H1 (cell line): Measurements from ENCODE around the gene PTPN22. TPM values are rescaled to one million over a fixed set of nuclear protein-coding genes. Genes with fewer than 3 reads are reported as not detected.
"Not testable (repeated sequence)": the region's sequence is repeated elsewhere in the genome, so short reads cannot be mapped to it uniquely, and the experiment has no call there.

ENCODE experiments used
- CTCF ChIA-PET: fragments of 300-600 bp; sonication (Branson Sonifier 250); formaldehyde crosslinking; loops from one replicate; lab custom pipeline; 2021; ENCODE audit not compliant: partially characterized antibody; lab: Charles Lee
- POLR2A ChIA-PET: fragments of 300-600 bp; sonication (Branson Sonifier 250); formaldehyde crosslinking; loops from one replicate; lab custom pipeline; 2021; ENCODE audit warnings: inconsistent platforms; ENCODE audit not compliant: partially characterized antibody; lab: Charles Lee
- DNase-seq, 2 experiments: peaks; one replicate each; pipeline versions ENCODE4 v3.0.0 to v3.0.0-alpha.2; 2010 to 2022; ENCODE audit warnings: low spot score in 2 of 2, low read depth in 1 of 2, mixed read lengths in 1 of 2
- FAIRE-seq: peaks from 2 replicates; lab custom pipeline; 2011; peaks lifted over from hg19 to GRCh38; lab: Jason Lieb, UNC
- H2AFZ ChIP-seq: 2 replicates; pipeline ENCODE4 v1.8.1; 2012; ENCODE audit warnings: low read length, inconsistent platforms
- H2AK5ac ChIP-seq: 2 replicates; pipeline ENCODE4 v1.6.1; 2013; ENCODE audit warnings: low read depth, low read length
- H2BK120ac ChIP-seq: replicated peaks from 2 replicates; pipeline ENCODE3; 2013; ENCODE audit warnings: low read depth, low read length, inconsistent platforms
- H2BK12ac ChIP-seq: 2 replicates; pipeline ENCODE4 v1.6.1; 2013; ENCODE audit warnings: low read depth, low read length
- H2BK15ac ChIP-seq: 2 replicates; pipeline ENCODE4 v1.6.1; 2013; ENCODE audit warnings: low read length
- H2BK20ac ChIP-seq: 2 replicates; pipeline ENCODE4 v1.6.1; 2013; ENCODE audit warnings: low read length
- H2BK5ac ChIP-seq: 2 replicates; pipeline ENCODE4 v1.6.1; 2013; ENCODE audit warnings: low read depth, low read length
- H3K14ac ChIP-seq: 2 replicates; pipeline ENCODE4 v1.6.1; 2013; ENCODE audit warnings: inconsistent platforms; ENCODE audit not compliant: insufficient read length
- H3K18ac ChIP-seq: 2 replicates; pipeline ENCODE4 v1.6.1; 2013; ENCODE audit warnings: low read length; ENCODE audit errors: extremely low read depth
- H3K23ac ChIP-seq: 2 replicates; pipeline ENCODE4 v1.6.1; 2013; ENCODE audit warnings: inconsistent platforms; ENCODE audit not compliant: insufficient read length
- H3K23me2 ChIP-seq: 2 replicates; pipeline ENCODE4 v1.6.1; 2013; ENCODE audit warnings: low read depth, low read length
- H3K27ac ChIP-seq: 2 replicates; pipeline ENCODE4 v1.6.1; 2011; ENCODE audit warnings: low read depth, low read length, inconsistent platforms
- H3K27me3 ChIP-seq, 4 experiments: replicated peaks in 1 of 4; 1 replicate in 1 of 4; 2 replicates in 3 of 4; pipeline versions ENCODE4 v1.6.1 to v1.8.1; 2011 to 2013; ENCODE audit warnings: low read length in 3 of 4, mild to moderate bottlenecking in 3 of 4, inconsistent platforms in 2 of 4, mixed read lengths in 2 of 4, moderate library complexity in 1 of 4; ENCODE audit not compliant: control insufficient read depth in 3 of 4, insufficient read depth in 3 of 4; ENCODE audit errors: extremely low read depth in 1 of 4
- H3K36me3 ChIP-seq, 4 experiments: 2 replicates each; pipeline versions ENCODE4 v1.6.1 to v1.8.1; 2011 to 2013; ENCODE audit warnings: mild to moderate bottlenecking in 4 of 4, low read length in 3 of 4, moderate library complexity in 2 of 4, control low read depth in 1 of 4, inconsistent platforms in 1 of 4; ENCODE audit not compliant: insufficient read depth in 4 of 4, control insufficient read depth in 2 of 4
- H3K4ac ChIP-seq: replicated peaks from 2 replicates; pipeline ENCODE3; 2013; ENCODE audit warnings: low read length, low read depth, mixed read lengths, inconsistent platforms; ENCODE audit not compliant: insufficient read length
- H3K4me1 ChIP-seq, 4 experiments: replicated peaks in 1 of 4; 1 replicate in 1 of 4; 2 replicates in 3 of 4; pipeline versions ENCODE4 v1.6.1 to v1.8.1; 2011 to 2013; ENCODE audit warnings: low read length in 3 of 4, inconsistent platforms in 2 of 4, mixed read lengths in 1 of 4; ENCODE audit not compliant: insufficient read depth in 4 of 4, control insufficient read depth in 3 of 4
- H3K4me2 ChIP-seq, 2 experiments: 2 replicates each; pipeline versions ENCODE4 v1.6.1 to v1.8.1; 2011 to 2013; ENCODE audit warnings: low read depth in 2 of 2, low read length in 2 of 2, control low read depth in 1 of 2, inconsistent platforms in 1 of 2, mild to moderate bottlenecking in 1 of 2; ENCODE audit not compliant: insufficient read depth in 1 of 2
- H3K4me3 ChIP-seq, 4 experiments: fragments of 200-600, 300-600 bp in 1 of 4; sonication (generic), shearing (Covaris generic), sonication (Bioruptor Twin) in 1 of 4; 2 replicates each; pipeline versions ENCODE4 v1.5.1 to v1.8.1; 2011 to 2016; ENCODE audit warnings: low read length in 4 of 4, low read depth in 3 of 4, control low read depth in 2 of 4, inconsistent platforms in 2 of 4, mild to moderate bottlenecking in 2 of 4, mixed read lengths in 1 of 4, moderate library complexity in 1 of 4; ENCODE audit not compliant: insufficient read depth in 2 of 4; ENCODE audit errors: extremely low read depth in 1 of 4
- H3K56ac ChIP-seq: replicated peaks from 2 replicates; pipeline ENCODE3; 2013; ENCODE audit warnings: low read depth, mild to moderate bottlenecking, mixed read lengths, low read length, inconsistent platforms; ENCODE audit not compliant: insufficient read length
- H3K79me1 ChIP-seq: 2 replicates; pipeline ENCODE4 v1.6.1; 2013; ENCODE audit warnings: low read depth, low read length, control low read depth
- H3K79me2 ChIP-seq, 2 experiments: 2 replicates each; pipeline versions ENCODE4 v1.6.1 to v1.8.1; 2012 to 2013; ENCODE audit warnings: low read length in 2 of 2, mild to moderate bottlenecking in 2 of 2, inconsistent platforms in 1 of 2; ENCODE audit not compliant: insufficient read depth in 2 of 2, control insufficient read depth in 1 of 2
- H3K9ac ChIP-seq, 4 experiments: replicated peaks in 1 of 4; 1 replicate in 1 of 4; 2 replicates in 3 of 4; pipeline versions ENCODE4 v1.6.1 to v1.8.1; 2011 to 2013; ENCODE audit warnings: low read depth in 3 of 4, low read length in 3 of 4, control low read depth in 2 of 4, mild to moderate bottlenecking in 2 of 4, moderate library complexity in 2 of 4, inconsistent platforms in 1 of 4; ENCODE audit errors: extremely low read depth in 1 of 4
- H3K9me3 ChIP-seq, 2 experiments: 2 replicates each; pipeline versions ENCODE4 v1.6.1 to v1.8.1; 2012 to 2013; ENCODE audit warnings: mild to moderate bottlenecking in 2 of 2, moderate library complexity in 2 of 2, control low read depth in 1 of 2, inconsistent platforms in 1 of 2, low read depth in 1 of 2, low read length in 1 of 2, mixed read lengths in 1 of 2; ENCODE audit not compliant: insufficient read depth in 2 of 2
- H4K20me1 ChIP-seq, 2 experiments: replicated peaks in 1 of 2; 2 replicates each; pipeline versions ENCODE3 to v1.8.1; 2011 to 2013; ENCODE audit warnings: inconsistent platforms in 2 of 2, low read length in 2 of 2, mild to moderate bottlenecking in 1 of 2; ENCODE audit not compliant: insufficient read depth in 2 of 2, control insufficient read depth in 1 of 2
- H4K5ac ChIP-seq: 2 replicates; pipeline ENCODE4 v1.6.1; 2013; ENCODE audit warnings: low read length, low read depth, mixed read lengths, inconsistent platforms; ENCODE audit not compliant: insufficient read length
- H4K8ac ChIP-seq: 2 replicates; pipeline ENCODE4 v1.8.0; 2013; ENCODE audit warnings: mild to moderate bottlenecking, moderate library complexity, low read length, inconsistent platforms; ENCODE audit not compliant: insufficient read depth; ENCODE audit errors: extremely low read depth
- H4K91ac ChIP-seq: replicated peaks from 2 replicates; pipeline ENCODE3; 2013; ENCODE audit warnings: low read length, mixed read lengths, inconsistent platforms; ENCODE audit not compliant: insufficient read length
- TBP ChIP-seq: IDR thresholded peaks from 2 replicates; pipeline ENCODE4 v1.6.1; 2011; ENCODE audit warnings: low read depth, low read length, improper control_type of control experiment
- WGBS, 2 experiments: shearing (Covaris generic) in 1 of 2; methylation state at CpG; one replicate each; pipeline versions ENCODE4 v1.1.6 to v1.1.7; 2013 to 2015; ENCODE audit warnings: low lambda C conversion rate in 2 of 2, mixed read lengths in 2 of 2, inconsistent platforms in 1 of 2, low coverage in 1 of 2, missing lambda C conversion rate in 1 of 2; ENCODE audit not compliant: insufficient replicate concordance in 2 of 2, insufficient coverage in 1 of 2, insufficient read length in 1 of 2; ENCODE audit errors: extremely low coverage in 1 of 2, missing lambda C conversion rate in 1 of 2; 5-methylcytosine and 5-hydroxymethylcytosine counted together
- polyA plus RNA-seq, 7 experiments: library from polyadenylated mRNA; depleted of rRNA in 3 of 7; stranded (reverse) in 5 of 7; unstranded in 2 of 7; fragments of >200 nt in 5 of 7; fragments of 200-250 nt in 2 of 7; gene quantifications; 1 replicate in 5 of 7; 2 replicates in 1 of 7; 4 replicates in 1 of 7; pipeline versions ENCODE4 v1.2.1 to v1.2.3, GENCODE V29; 2011 to 2013; ENCODE audit warnings: missing spikeins in 2 of 7, mixed read lengths in 2 of 7
- total RNA-seq: library from RNA; stranded (reverse); fragmentation: NEBNext Ultra II Directional; extraction: Animal tissue kit (Norgen Biotek cat#: 25700); gene quantifications from 2 replicates; pipeline ENCODE4 v1.2.1, GENCODE V29; 2021

PTPN22 gene
- total and polyA plus RNA-seq, 2 of the 8 experiments (the other 6 are each of a cell fraction or from before 2014, with no cell fraction given): not detected

DNA sequence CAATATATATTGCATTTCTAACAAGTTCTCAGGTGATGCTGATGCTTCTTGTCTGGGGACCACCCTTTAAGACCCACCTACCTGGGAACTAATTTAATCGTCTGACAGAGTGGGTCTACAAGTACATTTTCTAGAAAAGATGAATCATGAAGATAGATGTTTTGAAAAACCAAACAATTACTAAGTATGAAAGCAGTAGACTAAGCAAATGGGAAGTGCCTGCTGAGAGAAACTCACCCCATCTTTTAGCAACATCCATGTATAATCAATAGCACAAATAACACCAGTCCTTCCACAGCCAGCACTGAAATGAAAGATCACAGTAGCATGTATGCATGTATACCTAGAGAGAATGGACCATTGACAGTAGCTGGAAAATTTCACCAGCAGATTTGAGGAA lies 17.3 kb downstream of the PTPN22 start:
- no peak for TF ChIP-seq TBP
- H3K14ac ChIP-seq: no peak overlapping the region
- no peak overlapping the region for H4K5ac ChIP-seq
- no peaks in the 10 kb centered on the region for H3K23me2 ChIP-seq
- no peak overlapping the region for H2BK12ac ChIP-seq
- H3K56ac ChIP-seq: no peak overlapping the region
- H3K9ac ChIP-seq: no peak overlapping the region
- no peak overlapping the region for H2AFZ ChIP-seq
- H3K18ac ChIP-seq: no peak overlapping the region
- H3K27ac ChIP-seq: no peak overlapping the region
- POLR2A ChIA-PET: no interaction called here
- H3K4me1 ChIP-seq: no peaks in the 10 kb centered on the region
- no peak overlapping the region for H3K23ac ChIP-seq
- no peak overlapping the region for H2BK20ac ChIP-seq
- no peak overlapping the region for H2AK5ac ChIP-seq
- H3K27me3 ChIP-seq: no peaks in the 10 kb centered on the region
- H4K91ac ChIP-seq: no peak overlapping the region
- H3K4ac ChIP-seq: no peak overlapping the region
- no peak overlapping the region for H2BK120ac ChIP-seq
- H3K79me2 ChIP-seq: no peaks in the 10 kb centered on the region
- H4K8ac ChIP-seq: no peak overlapping the region
- DNase-seq: no peak
- H3K4me2 ChIP-seq: no peak overlapping the region
- CTCF ChIA-PET: interaction anchor here (2.2 kb wide), 1 partner anchor 18 kb away, joined by 14 read pairs; no protein-coding TSS in a partner anchor
- no peaks in the 10 kb centered on the region for H4K20me1 ChIP-seq
- H2BK5ac ChIP-seq: no peak overlapping the region
- WGBS, 2 experiments: 46% methylated on average over 1 of the region's 1 CpG; no CpG with 5 or more reads in 1 of the 2 experiments
- H2BK15ac ChIP-seq: no peak overlapping the region
- no peak for FAIRE-seq
- no peaks in the 10 kb centered on the region for H3K79me1 ChIP-seq
- H3K4me3 ChIP-seq: no peak overlapping the region
- H3K36me3 ChIP-seq: no peaks in the 10 kb centered on the region
- no peaks in the 10 kb centered on the region for H3K9me3 ChIP-seq

DNA sequence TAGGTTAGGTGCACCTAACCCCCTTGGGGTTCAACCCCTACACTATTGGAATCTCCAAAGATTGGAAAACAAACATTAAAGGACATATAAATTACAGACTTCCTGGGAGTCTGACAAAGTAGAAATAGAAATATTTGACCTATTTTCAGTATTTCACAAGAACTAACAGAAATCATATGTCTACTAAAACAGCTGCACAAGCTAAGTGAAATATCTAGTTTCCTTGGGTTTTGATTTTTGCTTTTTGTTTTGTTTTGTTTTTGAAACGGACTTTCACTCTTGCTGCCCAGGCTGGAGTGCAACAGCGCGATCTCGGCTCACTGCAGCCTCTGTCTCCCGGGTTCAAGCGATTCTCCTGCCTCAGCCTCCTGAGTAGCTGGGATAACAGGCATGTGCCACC lies 18.8 kb downstream of the PTPN22 start:
- H3K9me3 ChIP-seq, H3K4me1 ChIP-seq, H4K20me1 ChIP-seq, H2AFZ ChIP-seq, H2BK120ac ChIP-seq, CTCF ChIA-PET, H3K79me2 ChIP-seq, H3K4me3 ChIP-seq, H3K27ac ChIP-seq, H3K56ac ChIP-seq, H4K8ac ChIP-seq, H2BK20ac ChIP-seq, H3K18ac ChIP-seq, H4K5ac ChIP-seq, H2BK15ac ChIP-seq, H3K36me3 ChIP-seq, H3K23ac ChIP-seq, H2AK5ac ChIP-seq, H3K79me1 ChIP-seq, H3K4ac ChIP-seq, H3K4me2 ChIP-seq, H2BK5ac ChIP-seq, H4K91ac ChIP-seq, H3K27me3 ChIP-seq, POLR2A ChIA-PET, FAIRE-seq, H3K14ac ChIP-seq, DNase-seq, H3K23me2 ChIP-seq, H2BK12ac ChIP-seq, H3K9ac ChIP-seq: not testable (repeated sequence)
- 100% methylated on average over 6 of the region's 6 CpGs; no CpG with 5 or more reads in 1 of the 2 experiments for WGBS, 2 experiments
